GM12891 (cell line): ENCODE measurements around the gene ANKFN1.

Experiments
- PAX5 ChIP-seq: IDR thresholded peaks from 2 replicates; pipeline ENCODE4 v1.6.1; 2011; ENCODE audit warnings: low read length, moderate library complexity, mild to moderate bottlenecking; ENCODE audit not compliant: insufficient read depth, severe bottlenecking
- POLR2A ChIP-seq: IDR thresholded peaks from 2 replicates; pipeline ENCODE4 v1.6.1; 2011; ENCODE audit warnings: low read depth, low read length, control low read depth
- POLR2AphosphoS5 ChIP-seq: IDR thresholded peaks from 2 replicates; pipeline ENCODE4 v1.6.1; 2011; ENCODE audit warnings: low read depth, low read length, control low read depth
- POU2F2 ChIP-seq: IDR thresholded peaks from 2 replicates; pipeline ENCODE4 v1.6.1; 2011; ENCODE audit warnings: low read depth, mild to moderate bottlenecking, control low read depth, low read length, moderate library complexity
- SPI1 ChIP-seq: IDR thresholded peaks from 2 replicates; pipeline ENCODE4 v1.6.1; 2011; ENCODE audit warnings: low read depth, low read length, control low read depth
- TAF1 ChIP-seq: IDR thresholded peaks from 2 replicates; pipeline ENCODE4 v1.6.1; 2011; ENCODE audit warnings: low read depth, low read length, control low read depth

DNA sequence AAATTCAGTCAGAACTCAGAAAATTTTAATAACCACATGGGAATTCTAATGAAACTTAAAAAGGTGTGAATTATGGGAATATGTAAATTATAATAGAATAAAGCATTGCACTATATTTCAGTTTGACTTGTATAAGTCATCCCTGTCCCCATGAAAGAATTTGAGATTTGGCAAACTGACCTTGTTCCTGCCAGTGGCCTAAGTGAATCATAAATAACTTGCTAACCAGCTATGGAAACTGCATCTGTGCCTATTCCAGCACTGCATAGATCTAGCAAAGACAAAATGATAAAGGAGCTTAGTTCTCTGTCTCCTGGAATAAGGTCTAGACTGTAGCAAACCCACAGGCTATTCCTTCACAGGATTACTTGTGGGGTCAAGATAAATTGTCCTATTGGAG lies 333.5 kb downstream of the ANKFN1 start:
- TF ChIP-seq POLR2A (no peak), POLR2AphosphoS5 (no peak), TAF1 (no peak), POU2F2 (no peak), PAX5 (no peak), SPI1 (no peak)
